ENCODE measurements around the gene PI16. TPM values are rescaled to one million over a fixed set of nuclear protein-coding genes. Genes with fewer than 3 reads are reported as not detected.

Gene PI16
- total and polyA plus RNA-seq, 2 experiments from 2014 or later: 0.50 TPM; not detected in 1

DNA sequence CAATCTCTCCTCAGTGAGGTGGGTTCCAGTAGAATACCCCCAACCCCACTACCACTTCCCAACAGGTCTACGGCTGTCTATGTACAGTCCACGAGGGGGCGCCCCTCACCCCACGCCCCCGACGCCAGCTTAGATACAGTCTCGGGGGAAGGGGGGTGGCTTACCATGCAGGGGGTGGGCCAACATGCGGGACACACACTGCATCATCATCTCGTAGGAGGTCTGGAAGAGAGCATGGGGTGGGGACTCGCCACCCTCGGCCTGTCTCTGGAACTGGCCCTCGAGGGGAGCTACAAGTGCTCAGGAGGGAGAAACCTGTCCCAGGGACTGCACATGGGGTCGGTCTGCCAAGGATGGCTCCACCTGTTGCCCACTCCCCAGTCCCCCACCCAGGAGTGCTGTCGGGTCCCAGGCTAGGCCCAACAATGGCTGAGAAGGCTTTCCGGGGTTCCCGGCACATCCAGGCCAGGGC lies 23.0 kb downstream of the PI16 start:
- peaks cover 44% of the 10 kb centered on the region for H4K20me1 ChIP-seq (replicated peaks; ENCODE audit: insufficient read depth)
- TF ChIP-seq NANOG (IDR thresholded peaks at IDR 0.05; ENCODE audit: borderline replicate concordance) (no peak), ZNF114 (CRISPR knock-in tag; IDR thresholded peaks at IDR 0.05) (no peak), EZH2phosphoT487 (IDR thresholded peaks at IDR 0.05; ENCODE audit: unreplicated experiment) (no peak), CTCF (conservative IDR thresholded peaks at IDR 0.05; ENCODE audit: low read depth in 2 of 2) (peak; percentile 75 to 76)
- H3K9me2 ChIP-seq (ENCODE audit: insufficient read depth): no peaks in the 10 kb centered on the region
- peak; percentile 71 for DNase-seq (ENCODE audit: low spot score)
- peak; percentile 73 for ATAC-seq
- peaks cover 44% of the 10 kb centered on the region for H3K79me2 ChIP-seq (replicated peaks; ENCODE audit: insufficient read depth)
- peaks cover 4% of the 10 kb centered on the region for H3F3A ChIP-seq (replicated peaks; ENCODE audit: low read depth)
- Mint-ChIP-seq H3K4me3 (no peak overlapping the region), H3K9me3 (no peaks in the 10 kb centered on the region), H3K4me1 (peaks cover 33% of the 10 kb centered on the region), H3K27me3 (ENCODE audit: insufficient read depth, low read depth, poor library complexity) (peaks cover 7% of the 10 kb centered on the region), H3K27ac (no peak overlapping the region), H3K36me3 (ENCODE audit: low read depth) (peaks cover 65% of the 10 kb centered on the region)
- H3K27me3 ChIP-seq (ENCODE audit: insufficient read depth): no peaks in the 10 kb centered on the region
- no peak overlapping the region for H2AFZ ChIP-seq
- no peak overlapping the region for H3K4me2 ChIP-seq
- H3K36me3 ChIP-seq (ENCODE audit: insufficient read depth): peaks cover 48% of the 10 kb centered on the region
- no peak overlapping the region for H3K27ac ChIP-seq (ENCODE audit: low read depth)
- H3K4me3 ChIP-seq: no peak overlapping the region
- H3K4me1 ChIP-seq (ENCODE audit: insufficient read depth): peaks cover 28% of the 10 kb centered on the region

- H3K27ac Mint-ChIP-seq: peak overlapping the region; percentile 76
- peaks cover 40% of the 10 kb centered on the region for H3K4me1 ChIP-seq (ENCODE audit: insufficient read depth)
- H3K4me3 Mint-ChIP-seq: no peak overlapping the region
- peaks cover 33% of the 10 kb centered on the region for H3K4me1 Mint-ChIP-seq
- no peak overlapping the region for H2AFZ ChIP-seq
- H3K27me3 ChIP-seq (ENCODE audit: insufficient read depth): no peaks in the 10 kb centered on the region
- H3K27ac ChIP-seq (ENCODE audit: low read depth): no peak overlapping the region
- peaks cover 53% of the 10 kb centered on the region for H3K36me3 Mint-ChIP-seq (ENCODE audit: low read depth)
- H3K9me3 Mint-ChIP-seq: no peaks in the 10 kb centered on the region
- H3K79me2 ChIP-seq (replicated peaks; ENCODE audit: insufficient read depth): peaks cover 56% of the 10 kb centered on the region
- peaks cover 36% of the 10 kb centered on the region for H3K36me3 ChIP-seq (ENCODE audit: insufficient read depth)
- H3K27me3 Mint-ChIP-seq (ENCODE audit: insufficient read depth, low read depth, poor library complexity): peaks cover 7% of the 10 kb centered on the region
- peaks cover 4% of the 10 kb centered on the region for H3F3A ChIP-seq (replicated peaks; ENCODE audit: low read depth)
- DNase-seq (ENCODE audit: low spot score) (no peak), ATAC-seq (no peak)
- TF ChIP-seq NANOG (IDR thresholded peaks at IDR 0.05; ENCODE audit: borderline replicate concordance) (no peak), CTCF (conservative IDR thresholded peaks at IDR 0.05; ENCODE audit: low read depth in 2 of 2) (peak in 1 of 2 experiments; percentile 24; a peak in 2 of 4 replicates), STAT1 (IDR thresholded peaks at IDR 0.05; ENCODE audit: unreplicated experiment) (no peak)
- H3K4me3 ChIP-seq: no peak overlapping the region
- H4K20me1 ChIP-seq (replicated peaks; ENCODE audit: insufficient read depth): peaks cover 56% of the 10 kb centered on the region
- no peaks in the 10 kb centered on the region for H3K9me2 ChIP-seq (ENCODE audit: insufficient read depth)
- no peak overlapping the region for H3K4me2 ChIP-seq
Observed at GRCh38 chr6:36978421-36979346, 24.1 kb downstream of the PI16 start.

Data from GM23338 (cell line).